ENCODE data around the gene PARP1. TPM values are rescaled to one million over a fixed set of nuclear protein-coding genes. Genes with fewer than 3 reads are reported as not detected.

The PARP1 gene
- total RNA-seq, 1 experiment from 2014 or later: 376 TPM

GRCh38 chr1:226312065-226312464, 95.8 kb downstream of the PARP1 start:
- TF ChIP-seq ZNF121 (CRISPR knock-in tag; IDR thresholded peaks at IDR 0.05) (no peak), PRDM15 (CRISPR knock-in tag; IDR thresholded peaks at IDR 0.05) (no peak), ELF4 (CRISPR knock-in tag; IDR thresholded peaks at IDR 0.05; ENCODE audit: low read depth) (no peak), RELA (CRISPR knock-in tag; IDR thresholded peaks at IDR 0.05; ENCODE audit: borderline replicate concordance) (no peak), CREB1 (CRISPR knock-in tag; IDR thresholded peaks at IDR 0.05) (no peak), SOX15 (CRISPR knock-in tag; IDR thresholded peaks at IDR 0.05) (no peak), MAX (CRISPR knock-in tag; IDR thresholded peaks at IDR 0.05) (no peak), SMAD3 (CRISPR knock-in tag; IDR thresholded peaks at IDR 0.05; ENCODE audit: borderline replicate concordance) (no peak), ZNF396 (CRISPR knock-in tag; IDR thresholded peaks at IDR 0.05; ENCODE audit: borderline replicate concordance) (no peak), NR1H2 (CRISPR knock-in tag; IDR thresholded peaks at IDR 0.05) (no peak), EMX1 (CRISPR knock-in tag; IDR thresholded peaks at IDR 0.05) (no peak), GABPB1 (CRISPR knock-in tag; IDR thresholded peaks at IDR 0.05) (no peak), JAZF1 (CRISPR knock-in tag; IDR thresholded peaks at IDR 0.05) (no peak), ZNF317 (CRISPR knock-in tag; IDR thresholded peaks at IDR 0.05; ENCODE audit: borderline replicate concordance, low read depth) (no peak), NFE2L1 (CRISPR knock-in tag; IDR thresholded peaks at IDR 0.05) (no peak), TEAD4 (CRISPR knock-in tag; IDR thresholded peaks at IDR 0.05) (no peak)
- ChIA-PET CTCF (interaction anchor here (0.6 kb wide), 1 partner anchor 370 kb away, joined by 3 read pairs; no protein-coding TSS in a partner anchor), POLR2A (no interaction called here)
- ATAC-seq (no peak), DNase-seq (ENCODE audit: low spot score) (no peak)
- Mint-ChIP-seq H3K27me3 (ENCODE audit: low read depth) (peaks cover 22% of the 10 kb centered on the region), H3K4me3 (no peak overlapping the region), H3K4me1 (peaks cover 12% of the 10 kb centered on the region), H3K27ac (no peak overlapping the region), H3K9me3 (no peaks in the 10 kb centered on the region; the same call in 1 of the 2 replicates), H3K36me3 (no peaks in the 10 kb centered on the region)

GRCh38 chr1:226311376-226311775, 96.5 kb downstream of the PARP1 start:
- no peak for TF ChIP-seq NR2C2 (CRISPR knock-in tag; IDR thresholded peaks at IDR 0.05)
- no peaks in the 10 kb centered on the region; the same call in 1 of the 2 replicates for H3K9me3 Mint-ChIP-seq
- no peak overlapping the region for H3K27ac Mint-ChIP-seq
- H3K4me1 Mint-ChIP-seq: peaks cover 15% of the 10 kb centered on the region
- no peak overlapping the region for H3K4me3 Mint-ChIP-seq
- no peak for ATAC-seq
- CTCF ChIA-PET: interaction anchor here (1.4 to 3.2 kb wide), 3 partner anchors 12 to 110 kb away, joined by 3 to 12 read pairs (median 5); no protein-coding TSS in a partner anchor
- POLR2A ChIA-PET: interaction anchor here (0.6 kb wide), 1 partner anchor 100 kb away, joined by 3 read pairs; no protein-coding TSS in a partner anchor
- H3K27me3 Mint-ChIP-seq (ENCODE audit: low read depth): peaks cover 22% of the 10 kb centered on the region
- H3K36me3 Mint-ChIP-seq: no peaks in the 10 kb centered on the region
- DNase-seq (ENCODE audit: low spot score): no peak

Other genes starting within 250 kb of the PARP1 start
- 30.5 to 38.9 TPM (median 31.1 TPM) in 3 replicates for gene ACBD3, start 221.4 kb downstream of the PARP1 start, total RNA-seq (2021)
- gene MIXL1, start 184.4 kb downstream of the PARP1 start, total RNA-seq (2021): 5.1 to 6.4 TPM (median 5.6 TPM) in 3 replicates
- gene LIN9, start 98.9 kb downstream of the PARP1 start, total RNA-seq (2021): 10.4 to 15.7 TPM (median 10.7 TPM) in 3 replicates
- 1.1 to 2.5 TPM (median 1.3 TPM) in 3 replicates for gene STUM, start 140.7 kb upstream of the PARP1 start, total RNA-seq (2021)

Data from WTC11 (cell line).